Skeletal muscle satellite cell (primary cell): ENCODE measurements around the gene HSPA6.
"Not testable (repeated sequence)": the region's sequence is repeated elsewhere in the genome, so short reads cannot be mapped to it uniquely, and the experiment has no call there.

ENCODE experiments used
- H3K27me3 ChIP-seq: 2 replicates; pipeline ENCODE4 v1.7.0; 2013; ENCODE audit warnings: low read length; ENCODE audit not compliant: control insufficient read depth, insufficient read depth
- H3K36me3 ChIP-seq: 2 replicates; pipeline ENCODE4 v1.7.0; 2013; ENCODE audit warnings: mild to moderate bottlenecking, control low read depth, low read length; ENCODE audit not compliant: insufficient read depth
- H3K4me1 ChIP-seq: 2 replicates; pipeline ENCODE4 v1.7.0; 2013; ENCODE audit warnings: low read length; ENCODE audit not compliant: control insufficient read depth, insufficient read depth
- H3K4me2 ChIP-seq: 2 replicates; pipeline ENCODE4 v1.7.0; 2013; ENCODE audit warnings: mild to moderate bottlenecking, low read length
- H3K4me3 ChIP-seq: 2 replicates; pipeline ENCODE4 v1.7.0; 2013; ENCODE audit warnings: low read length
- H3K9ac ChIP-seq: 2 replicates; pipeline ENCODE4 v1.7.0; 2013; ENCODE audit warnings: mild to moderate bottlenecking, low read depth, low read length, moderate library complexity
- H3K9me3 ChIP-seq: replicated peaks from 2 replicates; pipeline ENCODE4 v1.7.0; 2013; ENCODE audit warnings: mild to moderate bottlenecking, control low read depth, low read length

The HSPA6 gene

GRCh38 chr1:161556990-161557389 is 32.6 kb downstream of the HSPA6 start:
- not testable (repeated sequence) for H3K36me3 ChIP-seq, H3K4me2 ChIP-seq, H3K4me1 ChIP-seq, H3K9ac ChIP-seq, H3K27me3 ChIP-seq, H3K4me3 ChIP-seq, H3K9me3 ChIP-seq

- H3K27me3 ChIP-seq, H3K4me2 ChIP-seq, H3K4me3 ChIP-seq, H3K36me3 ChIP-seq, H3K9me3 ChIP-seq, H3K9ac ChIP-seq, H3K4me1 ChIP-seq: not testable (repeated sequence)
Observed at GRCh38 chr1:161557506-161558450, 33.4 kb downstream of the HSPA6 start.

- not testable (repeated sequence) for H3K4me2 ChIP-seq, H3K4me3 ChIP-seq, H3K27me3 ChIP-seq, H3K36me3 ChIP-seq, H3K9ac ChIP-seq, H3K9me3 ChIP-seq, H3K4me1 ChIP-seq
Observed at GRCh38 chr1:161560960-161561715, 36.8 kb downstream of the HSPA6 start.

- not testable (repeated sequence) for H3K4me3 ChIP-seq, H3K4me2 ChIP-seq, H3K9me3 ChIP-seq, H3K4me1 ChIP-seq, H3K27me3 ChIP-seq, H3K36me3 ChIP-seq, H3K9ac ChIP-seq
Observed at GRCh38 chr1:161562441-161562840, 38.1 kb downstream of the HSPA6 start.

GRCh38 chr1:161563522-161563921 is 39.2 kb downstream of the HSPA6 start:
- H3K4me2 ChIP-seq, H3K4me1 ChIP-seq, H3K9ac ChIP-seq, H3K9me3 ChIP-seq, H3K27me3 ChIP-seq, H3K36me3 ChIP-seq, H3K4me3 ChIP-seq: not testable (repeated sequence)

DNA sequence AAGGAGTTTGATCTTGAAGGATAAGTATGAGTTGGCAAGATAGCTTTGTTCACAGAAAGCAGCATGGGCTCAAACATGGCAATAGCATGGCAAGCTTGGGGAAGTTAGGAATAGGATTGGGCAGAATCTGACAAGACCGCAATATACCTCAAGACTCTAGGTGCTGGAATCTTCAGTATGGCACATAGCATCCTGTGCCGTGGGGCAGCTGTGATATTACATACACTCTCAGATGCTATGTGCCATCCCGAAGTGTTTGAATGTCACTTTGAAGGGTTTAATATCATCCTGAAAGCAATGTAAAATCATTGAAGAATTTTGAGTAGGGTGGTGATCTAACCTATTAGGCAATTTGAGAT is 42.2 kb downstream of the HSPA6 start:
- not testable (repeated sequence) for H3K9ac ChIP-seq, H3K9me3 ChIP-seq, H3K4me2 ChIP-seq, H3K4me1 ChIP-seq, H3K36me3 ChIP-seq, H3K27me3 ChIP-seq, H3K4me3 ChIP-seq

- H3K36me3 ChIP-seq, H3K9ac ChIP-seq, H3K4me3 ChIP-seq, H3K27me3 ChIP-seq, H3K4me1 ChIP-seq, H3K4me2 ChIP-seq, H3K9me3 ChIP-seq: not testable (repeated sequence)
Observed at GRCh38 chr1:161571703-161572102, 47.4 kb downstream of the HSPA6 start.
